Measurements from ENCODE around the gene PCYT2. TPM values are rescaled to one million over a fixed set of nuclear protein-coding genes. Genes with fewer than 3 reads are reported as not detected.

Gene PCYT2
- polyA plus RNA-seq (2012; ENCODE audit: insufficient read depth, insufficient read length, low read depth), result 23.0 TPM

DNA sequence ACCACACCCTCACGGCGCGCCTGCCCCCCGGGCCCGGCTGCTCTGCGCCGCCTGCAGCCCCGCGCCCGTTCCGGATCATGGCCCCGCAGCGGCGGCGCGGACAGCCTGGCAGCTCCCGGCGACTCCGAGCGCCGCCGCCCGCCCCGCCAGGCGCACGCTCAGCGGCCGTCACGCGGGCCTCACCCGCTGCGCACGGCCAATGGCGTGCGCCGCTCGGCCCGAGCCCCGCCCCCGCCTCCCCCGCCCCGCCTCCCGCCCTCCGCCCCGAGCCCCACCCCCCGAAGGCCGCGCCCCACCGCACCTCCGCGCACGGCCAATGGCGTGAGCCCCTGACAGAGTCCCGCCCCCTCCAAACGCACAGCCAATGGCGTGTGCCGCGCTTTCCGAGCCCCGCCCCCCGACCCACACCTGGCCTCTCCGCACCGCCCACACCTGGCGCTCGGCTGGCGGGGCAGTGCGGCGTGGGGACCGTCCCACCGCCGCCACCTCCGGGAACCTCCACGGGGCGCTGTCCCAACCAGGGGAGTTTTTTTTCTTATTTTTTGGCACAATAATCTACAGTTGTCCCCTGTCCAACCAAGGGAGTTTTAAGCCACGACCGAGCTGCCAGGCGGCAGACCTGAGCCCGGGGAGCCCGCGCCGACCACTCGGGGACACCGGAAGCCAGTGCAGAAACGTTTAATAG is at the start of gene PCYT2:
Gene PCYT2 (minus strand): TSS at position 123 of the 685 bp plus-strand sequence. CDS start 44 bp downstream, at position 79.
- TF ChIP-seq, protein P1, sequence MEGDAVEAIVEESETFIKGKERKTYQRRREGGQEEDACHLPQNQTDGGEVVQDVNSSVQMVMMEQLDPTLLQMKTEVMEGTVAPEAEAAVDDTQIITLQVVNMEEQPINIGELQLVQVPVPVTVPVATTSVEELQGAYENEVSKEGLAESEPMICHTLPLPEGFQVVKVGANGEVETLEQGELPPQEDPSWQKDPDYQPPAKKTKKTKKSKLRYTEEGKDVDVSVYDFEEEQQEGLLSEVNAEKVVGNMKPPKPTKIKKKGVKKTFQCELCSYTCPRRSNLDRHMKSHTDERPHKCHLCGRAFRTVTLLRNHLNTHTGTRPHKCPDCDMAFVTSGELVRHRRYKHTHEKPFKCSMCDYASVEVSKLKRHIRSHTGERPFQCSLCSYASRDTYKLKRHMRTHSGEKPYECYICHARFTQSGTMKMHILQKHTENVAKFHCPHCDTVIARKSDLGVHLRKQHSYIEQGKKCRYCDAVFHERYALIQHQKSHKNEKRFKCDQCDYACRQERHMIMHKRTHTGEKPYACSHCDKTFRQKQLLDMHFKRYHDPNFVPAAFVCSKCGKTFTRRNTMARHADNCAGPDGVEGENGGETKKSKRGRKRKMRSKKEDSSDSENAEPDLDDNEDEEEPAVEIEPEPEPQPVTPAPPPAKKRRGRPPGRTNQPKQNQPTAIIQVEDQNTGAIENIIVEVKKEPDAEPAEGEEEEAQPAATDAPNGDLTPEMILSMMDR (IDR thresholded peaks at IDR 0.05; ENCODE audit: low read depth, low read length), result no peak
- H3K9me3 ChIP-seq, result no peaks in the 10 kb centered on the region
- no peaks in the 10 kb centered on the region for H3K27me3 ChIP-seq
- peak; percentile 94 for DNase-seq
- peaks cover 31% of the 10 kb centered on the region for H3K36me3 ChIP-seq
- peak within 1 kb of the TSS; percentile 78 for H3K4me3 ChIP-seq (ENCODE audit: low read depth, low read length)
- H3K4me1 ChIP-seq, result no peaks in the 10 kb centered on the region; the same call in 1 of the 2 replicates

DNA sequence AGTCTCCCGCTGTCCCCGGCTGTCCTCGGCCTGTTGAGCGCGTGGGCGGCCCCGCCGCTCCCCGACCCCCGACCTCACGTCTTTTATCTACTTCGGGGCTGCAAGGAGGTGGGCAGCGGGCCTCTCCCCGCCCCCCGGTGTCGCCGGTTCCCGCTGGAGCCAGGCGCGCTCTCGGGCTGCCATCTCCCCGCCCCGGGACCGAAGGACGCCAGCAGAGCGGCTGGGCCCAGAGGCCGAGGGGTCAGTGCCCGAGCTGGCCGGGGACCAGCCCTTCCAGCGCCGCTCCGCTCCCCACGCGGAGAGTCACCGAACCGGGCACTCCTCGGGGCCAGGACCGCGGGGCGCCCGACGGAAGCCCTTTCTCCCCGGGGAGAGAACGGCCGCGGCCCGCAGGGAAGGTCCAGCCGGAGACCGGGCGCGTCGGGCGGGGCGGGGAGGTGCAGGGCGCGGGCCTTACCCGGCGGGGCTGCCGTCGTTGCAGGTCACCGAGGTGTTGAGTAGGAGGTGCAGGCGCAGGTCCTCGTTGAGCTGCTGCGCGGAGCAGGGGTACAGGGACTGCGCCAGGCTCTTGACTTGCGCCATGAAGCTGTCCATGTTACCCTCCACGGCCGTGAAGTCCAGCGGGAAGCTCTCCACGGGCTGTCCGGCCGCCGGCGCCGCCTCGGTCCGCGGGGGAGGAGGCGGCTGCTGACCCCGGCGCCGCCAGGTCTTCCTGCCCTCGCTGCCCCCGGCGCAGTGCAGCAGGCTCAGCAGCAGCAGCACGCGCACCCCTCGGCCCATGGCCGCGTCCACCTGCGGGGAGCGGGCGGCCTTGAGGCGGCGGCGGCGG is 49.1 kb upstream of the PCYT2 start:
- Histone ChIP-seq H3K4me1 (peaks cover 7% of the 10 kb centered on the region), H3K4me3 (ENCODE audit: low read depth, low read length) (peak overlapping the region; percentile 19), H3K36me3 (no peaks in the 10 kb centered on the region), H3K9me3 (no peaks in the 10 kb centered on the region), H3K27me3 (peaks cover 22% of the 10 kb centered on the region)
- DNase-seq, result no peak
- TF ChIP-seq, protein P1 (IDR thresholded peaks at IDR 0.05; ENCODE audit: low read depth, low read length), result no peak

DNA sequence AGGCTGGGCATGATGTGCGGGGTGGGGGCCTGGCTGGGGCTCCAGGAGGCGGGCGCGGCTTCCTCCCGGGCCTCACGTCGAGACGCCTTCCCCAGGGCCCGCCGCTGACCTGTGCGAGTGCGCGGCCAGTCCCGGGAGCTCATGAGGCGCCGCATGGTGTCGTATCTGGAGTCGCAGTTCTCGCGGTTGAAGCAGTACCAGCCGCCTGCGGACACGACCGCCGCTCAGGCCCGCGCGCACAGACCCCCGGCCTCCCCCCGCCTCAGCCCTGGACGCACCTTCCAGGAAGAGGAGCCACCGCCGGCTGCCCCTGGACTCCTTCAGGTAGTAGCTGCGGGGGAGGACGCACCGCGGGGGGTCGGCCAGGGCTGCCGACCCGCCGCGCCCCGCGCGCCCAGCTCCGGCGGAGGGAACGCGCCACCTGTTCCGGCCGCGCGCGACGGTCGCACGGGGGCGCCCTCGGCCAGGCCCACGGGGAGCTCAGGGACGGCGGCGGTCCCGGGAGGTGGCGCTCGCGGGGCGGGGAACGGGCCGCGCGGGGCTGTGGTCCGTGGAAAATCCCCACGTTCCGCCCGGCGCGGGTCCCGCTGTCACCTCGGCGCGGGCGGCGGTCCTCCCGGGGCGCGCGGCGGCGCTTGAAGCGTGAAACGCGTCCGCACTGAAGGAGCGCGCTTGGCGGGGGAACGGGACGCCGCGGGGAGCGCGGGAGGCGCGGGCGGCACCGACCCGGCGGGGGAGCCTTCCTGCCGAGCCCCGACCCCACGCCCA is 48.3 kb upstream of the PCYT2 start:
- Histone ChIP-seq H3K4me3 (ENCODE audit: low read depth, low read length) (peak overlapping the region; percentile 49), H3K4me1 (peaks cover 7% of the 10 kb centered on the region), H3K36me3 (no peaks in the 10 kb centered on the region), H3K9me3 (no peaks in the 10 kb centered on the region), H3K27me3 (peaks cover 22% of the 10 kb centered on the region)
- peak; percentile 82 for DNase-seq
- TF ChIP-seq, protein P1 (IDR thresholded peaks at IDR 0.05; ENCODE audit: low read depth, low read length), result peak; percentile 42

DNA sequence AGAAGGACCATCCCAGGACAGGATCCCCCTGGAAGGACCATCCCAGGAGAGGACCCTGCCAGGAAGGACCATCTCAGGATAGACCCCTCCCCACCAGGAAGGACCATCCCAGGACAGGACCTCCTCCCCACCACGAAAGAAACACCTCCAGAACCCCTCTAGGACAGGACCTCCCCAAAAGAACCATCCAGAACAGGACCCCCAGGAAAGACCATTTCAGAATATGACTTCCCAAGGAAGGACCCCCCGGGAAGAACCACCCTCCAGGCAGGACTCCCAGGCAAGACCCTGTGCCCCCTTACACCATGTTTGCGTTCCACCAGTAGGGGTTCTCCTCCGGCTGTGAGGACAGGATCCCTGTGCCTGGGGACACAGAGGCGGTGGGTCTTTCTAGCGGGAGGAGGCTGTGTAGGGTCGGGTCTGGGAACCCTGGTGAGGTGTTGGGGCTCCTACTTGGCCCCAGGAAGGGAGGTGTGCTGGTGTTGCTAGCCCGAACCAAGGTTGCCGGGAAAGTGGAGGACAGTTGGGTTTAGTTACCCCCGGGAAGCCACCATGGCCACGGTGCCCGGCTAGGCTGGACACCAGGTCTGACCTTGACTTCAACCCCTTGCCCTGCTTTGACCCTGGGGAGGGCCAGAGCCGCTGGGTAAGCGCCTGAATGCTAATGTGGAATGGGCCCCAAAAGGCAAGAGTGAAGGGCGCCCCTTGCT is 47.6 kb upstream of the PCYT2 start:
- TF ChIP-seq, protein P1 (IDR thresholded peaks at IDR 0.05; ENCODE audit: low read depth, low read length), result peak; percentile 23; the same call in 1 of the 2 replicates
- Histone ChIP-seq H3K27me3 (peaks cover 22% of the 10 kb centered on the region), H3K4me3 (ENCODE audit: low read depth, low read length) (peak overlapping the region; percentile 49), H3K4me1 (peaks cover 7% of the 10 kb centered on the region), H3K9me3 (no peaks in the 10 kb centered on the region), H3K36me3 (no peaks in the 10 kb centered on the region)
- DNase-seq, result no peak

DNA sequence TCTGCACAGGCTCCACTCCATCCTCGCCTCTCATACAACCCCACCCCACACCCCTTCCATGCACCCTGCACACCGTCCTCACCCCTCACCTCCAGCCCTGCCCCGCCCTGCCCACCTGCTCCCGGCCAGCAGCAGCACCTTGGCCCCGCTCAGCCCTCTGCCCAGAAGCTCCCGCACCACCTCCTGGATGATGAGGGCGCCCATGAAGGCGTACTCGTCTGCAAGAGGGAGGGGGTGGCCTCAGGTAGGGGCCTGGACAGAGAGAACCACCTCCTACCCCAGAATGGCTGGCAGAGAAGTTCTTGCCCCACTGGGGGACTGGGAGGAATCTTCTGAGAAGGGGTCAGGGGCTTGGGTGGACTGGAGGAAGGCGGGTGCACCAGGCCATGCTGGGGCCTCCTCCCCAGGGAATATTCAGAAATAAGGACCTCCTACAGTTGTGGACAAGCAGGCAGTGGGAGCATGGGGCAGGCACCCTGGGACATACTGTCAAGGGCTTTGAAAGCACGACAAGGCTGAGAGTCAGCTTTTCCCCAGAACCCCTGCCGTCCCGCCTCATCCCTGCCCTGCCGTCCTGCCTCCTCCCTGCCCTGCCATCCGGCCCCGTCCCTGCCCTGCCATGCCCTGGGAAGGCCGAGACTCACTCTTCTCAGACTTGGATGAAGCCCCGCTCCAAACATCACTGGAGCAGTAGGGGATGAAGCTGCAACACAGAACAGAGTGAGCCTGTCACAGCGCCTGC is 46.7 kb upstream of the PCYT2 start:
- no peaks in the 10 kb centered on the region for H3K9me3 ChIP-seq
- H3K4me3 ChIP-seq (ENCODE audit: low read depth, low read length), result no peak overlapping the region
- no peaks in the 10 kb centered on the region for H3K36me3 ChIP-seq
- DNase-seq, result no peak
- TF ChIP-seq, protein P1 (IDR thresholded peaks at IDR 0.05; ENCODE audit: low read depth, low read length), result no peak
- peaks cover 22% of the 10 kb centered on the region for H3K27me3 ChIP-seq
- peaks cover 7% of the 10 kb centered on the region for H3K4me1 ChIP-seq

All from BE2C (cell line).